Hepatocyte (in vitro differentiated cells): ENCODE results near the gene ARHGAP12. TPM values are rescaled to one million over a fixed set of nuclear protein-coding genes. Genes with fewer than 3 reads are reported as not detected.

ENCODE experiments used
- DNase-seq: peaks from one replicate; pipeline ENCODE4 v3.0.0-alpha.2; 2016; ENCODE audit warnings: low spot score
- H2AFZ ChIP-seq: fragments of 200-600 bp; sonication (generic); 2 replicates; pipeline ENCODE4 v1.6.0; 2016; ENCODE audit warnings: antibody characterized with exemption, mild to moderate bottlenecking
- H3K27ac ChIP-seq: fragments of 200-600 bp; sonication (generic); 2 replicates; pipeline ENCODE4 v1.5.1; 2016; ENCODE audit warnings: mild to moderate bottlenecking
- H3K27me3 ChIP-seq: fragments of 200-600 bp; sonication (generic); 2 replicates; pipeline ENCODE4 v1.6.1; 2016
- H3K36me3 ChIP-seq: fragments of 200-600 bp; sonication (generic); replicated peaks from 2 replicates; pipeline ENCODE4 v1.5.1; 2016; ENCODE audit warnings: low read depth; ENCODE audit not compliant: insufficient read depth
- H3K4me1 ChIP-seq: fragments of 200-600 bp; sonication (generic); 2 replicates; pipeline ENCODE4 v1.5.1; 2016; ENCODE audit warnings: mild to moderate bottlenecking, moderate library complexity; ENCODE audit not compliant: insufficient read depth
- H3K4me2 ChIP-seq: fragments of 200-600 bp; sonication (generic); 2 replicates; pipeline ENCODE4 v1.6.0; 2016
- H3K4me3 ChIP-seq: fragments of 200-600 bp; sonication (generic); 2 replicates; pipeline ENCODE4 v1.5.1; 2016; ENCODE audit warnings: mild to moderate bottlenecking
- H3K79me2 ChIP-seq: fragments of 200-600 bp; sonication (generic); 2 replicates; pipeline ENCODE4 v1.6.0; 2017; ENCODE audit warnings: mild to moderate bottlenecking
- H3K9me2 ChIP-seq: fragments of 200-600 bp; sonication (generic); replicated peaks from 2 replicates; pipeline ENCODE4 v1.6.0; 2017; ENCODE audit warnings: mild to moderate bottlenecking; ENCODE audit not compliant: insufficient read depth
- H3K9me3 ChIP-seq: fragments of 200-600 bp; sonication (generic); 2 replicates; pipeline ENCODE4 v1.5.1; 2016; ENCODE audit warnings: low read depth, mild to moderate bottlenecking
- H4K20me1 ChIP-seq: fragments of 200-600 bp; sonication (generic); 2 replicates; pipeline ENCODE4 v1.6.0; 2016; ENCODE audit warnings: mild to moderate bottlenecking; ENCODE audit not compliant: insufficient read depth, poor library complexity, severe bottlenecking
- EZH2 ChIP-seq: fragments of 200-600 bp; sonication (generic); IDR thresholded peaks from 2 replicates; pipeline ENCODE4 v1.6.1; 2016; ENCODE audit warnings: antibody characterized with exemption, mild to moderate bottlenecking, borderline replicate concordance
- EZH2phosphoT487 ChIP-seq: fragments of 200-600 bp; sonication (generic); IDR thresholded peaks from one replicate; pipeline ENCODE4 v1.6.1; 2018; ENCODE audit warnings: antibody characterized with exemption, mild to moderate bottlenecking, low read depth, moderate library complexity; ENCODE audit not compliant: unreplicated experiment, severe bottlenecking
- WGBS: methylation state at CpG from one replicate; pipeline ENCODE4 v1.1.6; 2016; ENCODE audit warnings: low lambda C conversion rate; ENCODE audit errors: missing lambda C conversion rate; 5-methylcytosine and 5-hydroxymethylcytosine counted together
- polyA plus RNA-seq: library from polyadenylated mRNA; unstranded; fragments of >200 nt; fragmentation: Nextera tagmentation; extraction: Ambion mirVana; gene quantifications from 2 replicates; pipeline ENCODE4 v1.2.1, GENCODE V29; 2016
- total RNA-seq: library from RNA; depleted of rRNA; stranded (reverse); fragments of >200 nt; gene quantifications from 2 replicates; pipeline ENCODE4 v1.2.3, GENCODE V29; 2014
- TF ChIP-seq, protein P1 (sequence below): fragments of 200-600 bp; sonication (generic); IDR thresholded peaks from 2 replicates; pipeline ENCODE4 v1.5.1; 2016; ENCODE audit warnings: antibody characterized with exemption, mild to moderate bottlenecking; ENCODE audit not compliant: poor library complexity

Gene ARHGAP12
- total and polyA plus RNA-seq, 2 experiments from 2014 or later = 16.4 to 55.6 TPM

DNA sequence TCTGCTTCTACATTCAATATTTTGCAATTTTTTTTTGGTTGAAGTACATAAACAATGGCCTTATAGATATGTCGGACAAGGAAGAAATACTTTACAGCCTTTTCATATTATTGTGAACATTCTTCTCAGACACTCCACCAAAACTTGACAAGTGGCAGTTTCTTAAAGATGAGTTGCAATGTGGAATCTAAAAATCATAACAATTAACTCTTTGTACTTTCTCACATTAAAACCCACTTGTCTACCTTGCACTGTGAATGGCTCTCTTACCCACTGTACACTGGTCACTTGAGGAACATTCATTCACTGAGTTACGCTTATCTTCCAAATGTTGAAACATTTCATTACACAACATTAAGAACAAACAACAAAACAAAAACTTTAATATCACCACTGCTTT is 44.2 kb downstream of the ARHGAP12 start:
- 98% methylated on average over 2 of the region's 2 CpGs for WGBS
- TF ChIP-seq, protein P1, sequence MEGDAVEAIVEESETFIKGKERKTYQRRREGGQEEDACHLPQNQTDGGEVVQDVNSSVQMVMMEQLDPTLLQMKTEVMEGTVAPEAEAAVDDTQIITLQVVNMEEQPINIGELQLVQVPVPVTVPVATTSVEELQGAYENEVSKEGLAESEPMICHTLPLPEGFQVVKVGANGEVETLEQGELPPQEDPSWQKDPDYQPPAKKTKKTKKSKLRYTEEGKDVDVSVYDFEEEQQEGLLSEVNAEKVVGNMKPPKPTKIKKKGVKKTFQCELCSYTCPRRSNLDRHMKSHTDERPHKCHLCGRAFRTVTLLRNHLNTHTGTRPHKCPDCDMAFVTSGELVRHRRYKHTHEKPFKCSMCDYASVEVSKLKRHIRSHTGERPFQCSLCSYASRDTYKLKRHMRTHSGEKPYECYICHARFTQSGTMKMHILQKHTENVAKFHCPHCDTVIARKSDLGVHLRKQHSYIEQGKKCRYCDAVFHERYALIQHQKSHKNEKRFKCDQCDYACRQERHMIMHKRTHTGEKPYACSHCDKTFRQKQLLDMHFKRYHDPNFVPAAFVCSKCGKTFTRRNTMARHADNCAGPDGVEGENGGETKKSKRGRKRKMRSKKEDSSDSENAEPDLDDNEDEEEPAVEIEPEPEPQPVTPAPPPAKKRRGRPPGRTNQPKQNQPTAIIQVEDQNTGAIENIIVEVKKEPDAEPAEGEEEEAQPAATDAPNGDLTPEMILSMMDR = no peak
- no peak for TF ChIP-seq EZH2phosphoT487
- no peak for TF ChIP-seq EZH2
- Histone ChIP-seq H4K20me1 (peaks cover 4% of the 10 kb centered on the region), H3K4me1 (peaks cover 13% of the 10 kb centered on the region), H3K27ac (no peak overlapping the region), H3K9me3 (no peaks in the 10 kb centered on the region), H3K4me3 (no peak overlapping the region), H3K27me3 (no peaks in the 10 kb centered on the region), H2AFZ (no peak overlapping the region), H3K9me2 (no peaks in the 10 kb centered on the region), H3K4me2 (no peak overlapping the region), H3K36me3 (no peaks in the 10 kb centered on the region), H3K79me2 (peaks cover 92% of the 10 kb centered on the region)
- no peak for DNase-seq

DNA sequence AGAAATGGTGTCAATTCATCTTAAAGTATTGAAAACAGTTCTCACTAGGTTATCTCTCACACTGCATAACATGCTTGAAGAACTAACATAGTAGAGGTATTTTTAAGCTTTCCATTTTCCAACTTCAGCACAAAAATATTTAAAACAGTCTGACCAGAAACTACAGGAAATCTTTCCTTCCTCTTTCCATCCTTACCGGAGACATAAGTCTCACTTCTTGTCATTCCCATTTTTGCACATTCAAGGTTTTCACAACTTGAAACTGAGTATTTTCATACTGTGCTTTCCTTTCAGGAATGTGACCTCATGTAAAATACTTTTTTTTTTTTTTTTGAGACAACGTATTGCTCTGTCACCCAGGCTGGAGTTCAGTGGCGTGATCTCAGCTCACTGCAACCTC is 45.2 kb downstream of the ARHGAP12 start:
- Histone ChIP-seq H3K4me2 (no peak overlapping the region), H3K27me3 (no peaks in the 10 kb centered on the region), H3K4me1 (peaks cover 6% of the 10 kb centered on the region), H4K20me1 (no peaks in the 10 kb centered on the region), H3K9me3 (no peaks in the 10 kb centered on the region), H2AFZ (no peak overlapping the region), H3K27ac (peak overlapping the region; percentile 30), H3K4me3 (no peak overlapping the region), H3K79me2 (peaks cover 91% of the 10 kb centered on the region), H3K9me2 (no peaks in the 10 kb centered on the region), H3K36me3 (no peaks in the 10 kb centered on the region)
- TF ChIP-seq EZH2phosphoT487 (no peak), EZH2 (no peak)
- TF ChIP-seq, protein P1 = no peak
- WGBS = 80% methylated on average over 3 of the region's 3 CpGs
- no peak for DNase-seq

- no peaks in the 10 kb centered on the region for H3K9me2 ChIP-seq
- H3K79me2 ChIP-seq = peaks cover 86% of the 10 kb centered on the region
- no peak overlapping the region for H3K4me2 ChIP-seq
- TF ChIP-seq, protein P1 = no peak
- TF ChIP-seq EZH2phosphoT487 = no peak
- TF ChIP-seq EZH2 = no peak
- no peaks in the 10 kb centered on the region for H4K20me1 ChIP-seq
- H3K27ac ChIP-seq = no peak overlapping the region
- H3K27me3 ChIP-seq = no peaks in the 10 kb centered on the region
- no peaks in the 10 kb centered on the region for H3K4me1 ChIP-seq
- no peaks in the 10 kb centered on the region for H3K9me3 ChIP-seq
- no peak for DNase-seq
- H2AFZ ChIP-seq = no peak overlapping the region
- no peak overlapping the region for H3K4me3 ChIP-seq
- H3K36me3 ChIP-seq = no peaks in the 10 kb centered on the region
Observed at GRCh38 chr10:31878486-31878885, 50.1 kb downstream of the ARHGAP12 start.

- Histone ChIP-seq H3K27ac (no peak overlapping the region), H3K36me3 (no peaks in the 10 kb centered on the region), H3K27me3 (no peaks in the 10 kb centered on the region), H4K20me1 (peaks cover 6% of the 10 kb centered on the region), H3K4me3 (no peak overlapping the region), H3K4me1 (peaks cover 5% of the 10 kb centered on the region), H2AFZ (no peak overlapping the region), H3K9me3 (no peaks in the 10 kb centered on the region), H3K4me2 (no peak overlapping the region), H3K79me2 (peaks cover 88% of the 10 kb centered on the region), H3K9me2 (no peaks in the 10 kb centered on the region)
- TF ChIP-seq EZH2phosphoT487 (no peak), EZH2 (no peak)
- TF ChIP-seq, protein P1 = no peak
- WGBS = 68% methylated on average over 6 of the region's 6 CpGs
- no peak for DNase-seq
Observed at GRCh38 chr10:31876652-31877352, 51.8 kb downstream of the ARHGAP12 start.
